ENCODE data around the gene XRN2.

The XRN2 gene

DNA sequence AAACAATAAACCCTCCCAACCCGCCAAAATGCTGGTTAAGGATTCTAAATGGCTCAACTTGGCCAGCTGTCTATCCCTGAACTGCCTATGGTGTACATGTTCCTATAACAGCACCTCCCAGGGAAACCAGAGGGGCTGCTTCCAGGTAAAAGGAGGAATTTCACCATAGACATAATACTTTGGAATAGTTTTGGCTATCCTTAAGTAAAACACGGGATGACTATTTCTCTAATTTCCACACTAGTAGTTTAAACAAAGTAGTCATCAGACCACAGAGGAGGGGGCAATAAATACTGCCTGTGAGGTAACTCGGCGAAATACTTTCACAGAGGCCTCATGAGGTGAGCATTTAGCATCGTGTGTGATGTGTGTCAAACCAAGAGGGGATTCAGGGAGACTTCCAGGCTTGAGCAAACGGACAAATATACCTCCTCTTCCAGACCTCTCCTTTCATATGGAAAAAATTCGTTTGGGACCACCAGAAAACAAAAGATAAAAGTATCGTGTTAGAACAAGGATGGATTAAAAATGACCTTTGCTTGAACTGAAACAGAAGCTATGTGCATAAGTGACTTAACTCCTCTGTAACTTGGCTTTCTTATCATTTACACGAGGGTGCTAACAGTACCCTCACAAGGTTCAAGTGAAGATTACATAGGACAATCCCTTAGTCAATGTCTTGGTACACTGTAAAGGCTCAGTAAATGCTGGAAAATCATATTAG lies 1.0 kb upstream of the XRN2 start:
- DNase-seq (ENCODE audit: low read depth), result no peak

GRCh38 chr20:21302664-21303060 lies 469 bp upstream of the XRN2 start:
- DNase-seq (ENCODE audit: low read depth), result no peak

DNA sequence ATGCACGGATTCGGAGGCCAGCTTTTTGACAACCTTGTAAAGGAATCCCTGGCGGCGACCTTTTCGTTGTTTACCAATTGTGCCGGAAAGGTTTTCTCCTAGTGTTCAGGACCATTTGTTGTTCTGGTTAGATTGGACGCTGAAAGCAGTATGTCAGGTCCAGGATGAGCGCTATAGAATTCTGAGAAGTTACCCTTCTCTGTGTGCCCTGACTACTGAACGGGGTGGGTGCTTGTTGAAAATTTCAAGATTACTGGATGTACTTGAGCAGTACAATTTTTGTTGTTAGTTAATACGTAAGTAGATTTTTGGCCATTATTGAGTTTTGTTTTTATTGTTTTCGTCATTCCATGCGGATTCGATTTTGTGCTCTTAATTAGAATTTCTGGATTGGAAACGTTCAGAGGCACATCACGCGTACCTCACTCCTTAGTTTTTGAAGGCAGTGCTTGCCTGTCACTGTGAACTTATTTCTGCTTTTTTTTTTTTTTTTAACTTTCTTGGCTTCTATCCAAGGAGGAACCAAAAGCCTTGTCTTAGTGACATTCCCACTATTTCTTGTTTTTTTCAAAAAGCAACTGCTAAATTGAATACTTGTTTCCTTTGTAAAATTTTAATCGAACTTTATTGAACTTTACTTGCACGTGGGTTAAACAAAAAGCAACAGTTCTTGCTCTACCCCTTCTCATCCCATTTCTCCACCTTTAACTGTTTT lies 898 bp downstream of the XRN2 start:
- no peak for DNase-seq (ENCODE audit: low read depth)

DNA sequence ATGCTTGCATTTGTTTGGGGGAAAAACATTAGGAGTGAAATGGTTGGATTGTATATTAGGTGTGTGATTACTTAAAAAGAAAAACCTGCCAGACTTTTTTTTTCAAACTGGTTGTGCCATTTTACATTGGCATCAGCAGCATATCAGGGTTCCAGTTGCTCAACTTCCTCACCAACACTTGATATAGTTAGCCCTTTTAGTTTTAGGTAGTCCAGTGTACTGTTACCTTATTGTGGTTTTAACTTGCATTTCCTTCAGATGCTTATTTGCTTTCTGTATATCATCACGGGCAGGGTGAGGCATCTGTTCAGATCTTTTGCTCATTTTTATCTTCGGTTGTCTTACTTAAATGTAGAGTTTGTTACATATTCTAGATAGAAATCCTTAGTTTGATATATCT lies 5.2 kb downstream of the XRN2 start:
- no peak for DNase-seq (ENCODE audit: low read depth)

- DNase-seq (ENCODE audit: low read depth), result no peak
These were observed 6.7 kb downstream of the XRN2 start for GRCh38 chr20:21309678-21310467.

DNA sequence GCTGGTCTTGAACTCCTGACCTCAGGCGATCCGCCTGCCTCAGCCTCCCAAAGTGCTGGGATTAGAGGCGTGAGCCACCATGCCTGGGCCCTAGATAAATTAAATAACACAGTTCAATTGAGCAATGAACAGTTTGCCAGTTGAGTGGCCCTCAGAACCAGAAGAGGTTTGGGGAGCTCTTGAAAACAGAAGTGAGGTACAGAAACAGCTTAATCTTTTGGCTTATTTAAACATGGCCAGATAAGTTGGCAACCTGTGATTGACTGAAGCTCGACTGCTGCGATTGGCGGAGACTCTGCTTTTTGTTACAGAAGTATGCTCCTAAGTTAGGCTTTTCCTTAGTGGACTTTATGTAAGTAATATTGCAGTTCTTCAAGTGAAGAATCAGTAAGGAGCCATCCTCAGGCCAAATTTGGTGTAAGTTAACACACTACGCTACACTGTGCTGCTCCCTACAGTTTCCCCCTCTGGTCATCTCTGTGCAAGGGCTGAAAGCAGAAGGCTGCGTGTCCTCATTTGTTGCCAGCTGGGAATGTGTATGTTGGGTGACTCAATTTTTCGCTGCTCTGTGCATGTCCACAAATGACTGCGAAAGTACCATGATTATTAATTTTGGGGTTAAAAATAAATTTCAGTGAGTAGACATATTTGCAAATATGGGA lies 9.8 kb downstream of the XRN2 start:
- DNase-seq (ENCODE audit: low read depth), result no peak

DNA sequence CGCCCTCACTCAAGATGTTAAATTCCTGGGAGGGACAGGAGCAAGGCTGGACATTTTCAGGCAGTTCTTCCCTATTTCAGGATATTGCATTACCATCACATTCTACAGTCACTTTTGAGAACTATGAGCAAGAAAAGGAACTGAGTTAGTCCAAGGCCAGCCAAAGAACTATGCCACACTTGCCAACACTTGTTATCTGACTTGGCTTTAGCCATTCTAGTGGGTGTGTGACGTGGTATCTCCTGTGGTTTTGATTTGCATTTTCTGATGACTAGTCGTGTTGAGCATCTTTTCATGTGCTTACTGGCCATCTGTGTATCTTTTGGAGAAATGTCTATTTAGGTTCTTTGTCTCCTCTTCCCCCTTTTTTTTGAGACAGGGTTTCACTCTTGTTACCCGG lies 12.0 kb downstream of the XRN2 start:
- no peak for DNase-seq (ENCODE audit: low read depth)

DNA sequence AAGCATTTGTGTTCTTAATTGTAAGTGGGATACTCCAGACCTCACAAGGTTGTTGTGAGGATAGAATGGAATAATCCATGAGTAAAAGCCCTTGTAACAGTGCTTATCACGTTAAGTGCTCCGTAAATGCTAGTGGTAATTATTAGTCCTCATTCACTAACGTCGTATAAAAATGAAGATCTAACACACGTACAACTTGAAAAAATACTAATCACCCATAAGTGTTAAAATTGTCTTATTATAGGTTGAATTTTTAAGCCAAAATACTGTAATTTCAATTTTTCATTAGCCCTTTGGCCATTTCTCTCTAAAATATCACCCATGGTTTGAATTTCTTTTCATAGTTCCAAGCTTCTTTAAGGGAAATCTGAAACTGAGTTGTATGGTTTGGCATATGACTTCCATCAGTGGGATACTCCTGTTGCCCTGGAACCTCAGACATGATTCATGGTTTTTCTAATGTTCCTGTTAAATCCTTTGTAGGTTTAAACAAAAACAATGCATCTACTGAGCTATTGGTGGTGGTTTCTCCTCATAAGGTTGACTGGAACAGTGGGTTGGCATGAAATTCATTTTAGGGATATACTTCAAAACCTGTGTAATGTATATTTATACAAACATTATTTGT lies 19.1 kb downstream of the XRN2 start:
- no peak for DNase-seq (ENCODE audit: low read depth)

- no peak for DNase-seq (ENCODE audit: low read depth)
These were observed 19.8 kb downstream of the XRN2 start for GRCh38 chr20:21322921-21323331.

DNA sequence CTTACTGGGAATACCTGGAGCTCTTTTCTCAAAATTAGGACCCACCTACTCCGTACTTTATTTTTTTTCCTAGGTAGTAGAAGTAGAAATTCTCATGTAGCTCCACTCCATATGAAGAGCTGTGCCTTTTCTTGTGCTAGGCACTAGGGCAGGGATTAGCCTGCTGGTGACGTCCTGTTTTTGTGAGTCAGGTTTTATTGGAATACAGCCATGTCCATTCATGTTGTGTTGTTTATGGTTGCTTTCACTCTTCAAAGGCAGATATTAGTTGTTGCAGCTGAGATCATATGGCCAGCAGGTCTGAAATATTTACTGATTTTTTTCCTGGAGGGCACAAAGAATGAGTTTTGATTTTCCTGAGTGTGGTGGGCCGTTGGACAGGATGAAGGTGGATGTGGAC lies 20.5 kb downstream of the XRN2 start:
- no peak for DNase-seq (ENCODE audit: low read depth)

DNA sequence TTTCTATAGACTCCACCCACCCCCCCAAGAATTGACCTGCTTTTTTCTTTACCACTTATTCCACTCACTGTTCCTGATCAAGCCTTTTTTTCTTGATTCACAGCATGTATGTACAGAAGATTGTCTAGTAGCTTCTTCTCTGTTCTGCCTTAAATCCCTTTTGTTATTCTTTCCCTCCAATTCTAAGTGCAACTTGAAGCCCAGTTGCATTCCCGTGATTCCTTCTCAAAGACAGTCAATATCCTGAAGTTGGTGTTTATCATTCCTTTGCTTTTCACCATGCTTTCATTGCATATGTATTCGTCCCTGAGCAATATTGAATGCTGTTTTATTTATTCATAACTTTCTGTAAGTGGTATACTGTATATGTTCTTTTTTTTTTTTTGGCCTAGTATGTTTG lies 21.0 kb downstream of the XRN2 start:
- no peak for DNase-seq (ENCODE audit: low read depth)

DNA sequence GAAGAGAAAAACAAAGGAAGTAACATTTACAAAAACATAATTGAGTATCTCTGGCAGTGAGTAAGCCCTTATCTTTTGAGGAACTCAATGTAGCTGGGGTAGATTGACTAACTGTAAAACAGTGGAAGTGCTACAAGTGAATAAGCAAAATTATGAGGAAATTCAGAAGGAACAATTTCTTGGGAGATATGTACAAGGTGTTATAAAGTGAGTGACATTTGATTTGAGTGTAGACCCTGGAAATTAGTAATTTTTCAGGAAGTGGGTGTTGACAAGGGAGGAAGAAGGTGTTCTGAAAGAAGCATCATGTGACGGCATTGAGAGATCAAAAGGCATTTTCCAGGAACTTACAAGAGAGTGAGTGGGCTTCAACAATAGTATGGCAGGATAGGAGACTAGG lies 22.2 kb downstream of the XRN2 start:
- no peak for DNase-seq (ENCODE audit: low read depth)

- no peak for DNase-seq (ENCODE audit: low read depth)
These were observed 23.6 kb downstream of the XRN2 start for GRCh38 chr20:21326700-21327099.

DNA sequence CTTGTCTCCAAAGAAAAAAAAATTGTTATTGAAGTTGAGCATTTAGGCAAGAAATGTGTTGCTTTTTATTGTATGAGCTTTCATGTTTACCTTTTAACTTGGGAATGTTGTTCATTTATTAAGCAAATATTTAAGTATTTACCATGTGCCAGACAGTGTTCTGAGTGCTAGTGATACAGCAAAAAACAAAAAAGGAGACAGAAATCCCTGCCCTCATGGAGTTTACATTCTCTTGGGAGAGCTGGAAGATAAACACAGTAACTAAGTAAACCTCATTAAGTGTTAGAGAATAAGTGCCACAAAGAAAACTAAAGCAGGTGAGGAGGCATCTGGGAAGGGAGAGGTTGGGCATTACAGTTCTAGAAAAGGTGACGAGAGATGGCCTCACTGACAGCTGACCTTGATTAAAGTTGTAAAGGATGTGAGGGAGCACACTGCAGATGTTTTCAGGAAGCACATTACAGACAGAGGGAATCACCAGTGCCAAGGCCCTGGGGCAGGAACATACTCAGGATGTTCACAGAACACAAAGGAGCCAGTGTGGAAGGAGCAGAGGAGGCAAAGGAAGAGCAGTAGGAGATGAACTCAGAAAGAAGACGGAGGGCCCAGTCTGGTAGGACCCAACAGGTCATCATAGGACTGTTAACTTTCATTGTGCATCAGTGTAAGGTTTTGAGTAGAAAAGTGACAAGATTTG lies 33.5 kb downstream of the XRN2 start:
- no peak for DNase-seq (ENCODE audit: low read depth)

DNA sequence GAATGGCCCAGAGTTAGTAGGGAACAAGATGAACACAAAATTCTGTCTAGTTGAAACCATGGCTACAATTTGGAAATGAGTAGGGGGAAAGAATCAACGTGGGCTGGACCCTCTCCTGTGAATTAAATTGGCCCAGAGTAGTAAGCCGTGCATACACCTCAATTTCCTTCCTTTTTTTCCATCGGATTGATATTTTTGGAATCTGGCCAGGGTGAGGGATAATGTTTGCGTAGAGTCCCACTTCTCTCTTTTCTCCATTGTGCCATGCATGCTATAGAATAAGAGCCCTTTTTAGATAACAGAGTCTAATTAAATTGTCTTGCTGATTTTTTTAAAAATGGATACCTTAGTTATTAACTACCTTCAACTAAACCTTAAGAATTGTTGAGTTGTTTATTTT lies 35.2 kb downstream of the XRN2 start:
- no peak for DNase-seq (ENCODE audit: low read depth)

- no peak for DNase-seq (ENCODE audit: low read depth)
These were observed 36.4 kb downstream of the XRN2 start for GRCh38 chr20:21339499-21339898.

DNA sequence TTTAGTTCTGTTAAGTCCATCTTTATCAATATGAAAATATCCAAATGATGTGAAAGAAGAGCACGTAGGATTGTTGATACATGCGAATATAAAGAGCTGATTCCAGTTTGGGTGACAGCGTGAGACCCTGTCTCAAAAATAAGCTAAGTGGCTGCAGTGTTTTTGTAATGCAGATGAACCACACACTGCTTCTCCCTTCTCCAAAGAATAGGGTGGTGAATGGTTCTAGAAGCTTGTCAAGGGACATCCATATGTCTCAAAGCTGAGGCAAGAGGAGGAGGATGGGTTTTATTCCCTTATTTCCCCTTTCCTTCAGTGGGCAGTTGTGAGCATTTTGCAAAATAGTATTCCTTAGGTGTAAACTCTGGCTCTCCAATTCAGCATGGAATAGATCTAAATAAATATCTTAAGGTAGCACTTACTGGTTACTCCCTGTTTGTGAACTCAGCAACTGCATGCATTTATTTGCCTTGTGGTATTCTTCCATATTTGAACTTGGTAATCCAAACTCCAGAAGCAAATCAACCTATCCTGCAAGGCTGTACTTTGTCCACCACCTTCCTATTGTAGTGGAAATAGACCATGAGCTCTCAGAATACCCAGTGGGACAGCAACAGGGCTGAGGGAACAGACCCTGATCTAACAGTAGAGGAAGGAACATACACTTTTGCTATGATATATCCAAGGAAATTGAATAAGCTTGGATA lies 38.0 kb downstream of the XRN2 start:
- no peak for DNase-seq (ENCODE audit: low read depth)

DNA sequence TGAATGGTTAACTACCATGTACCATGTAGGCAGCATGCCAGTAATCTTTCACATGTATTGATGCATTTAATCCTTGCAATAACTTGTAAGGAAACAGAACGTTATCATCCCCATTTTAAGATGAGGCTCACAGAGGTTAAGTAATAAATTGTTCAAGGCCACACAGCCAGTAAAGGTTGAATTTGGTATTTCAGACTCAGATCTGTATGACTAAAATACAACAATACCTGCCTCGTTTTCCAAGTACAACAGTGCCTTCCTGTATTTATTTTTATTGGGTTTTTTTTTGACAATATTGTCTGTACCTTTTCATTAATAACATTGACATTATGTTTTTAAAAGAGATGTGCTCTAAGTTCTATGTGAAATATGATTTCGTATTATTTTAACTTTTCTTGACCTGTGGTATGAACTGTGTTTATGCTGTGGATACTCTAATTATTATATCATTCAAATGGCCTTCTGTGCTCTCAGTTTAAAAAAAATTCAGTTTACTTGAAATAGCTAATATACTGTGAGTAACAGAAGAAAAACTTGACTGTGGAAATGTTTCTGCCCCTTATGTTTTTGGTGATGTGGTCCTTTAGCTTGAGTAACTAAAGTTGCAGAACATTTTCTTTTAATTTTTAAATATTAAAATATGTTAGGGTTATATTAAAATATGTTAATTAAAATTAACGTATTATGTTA lies 39.7 kb downstream of the XRN2 start:
- no peak for DNase-seq (ENCODE audit: low read depth)

GRCh38 chr20:21344206-21344900 lies 41.2 kb downstream of the XRN2 start:
- DNase-seq (ENCODE audit: low read depth), result no peak

- DNase-seq (ENCODE audit: low read depth), result no peak
These were observed 41.8 kb downstream of the XRN2 start for GRCh38 chr20:21344961-21345360.
